Vagina (tissue), 2 donors: Measurements from ENCODE around the gene THSD7B. TPM values are rescaled to one million over a fixed set of nuclear protein-coding genes. Genes with fewer than 3 reads are reported as not detected.

Experiments used
- DNase-seq, 2 donors: peaks; one replicate each; pipeline ENCODE4 v3.0.0-alpha.2; 2017; ENCODE audit errors: extremely low spot score in 2 of 2
- H3K27ac ChIP-seq: fragments of 200-600 bp; sonication (generic); one replicate; pipeline ENCODE4 v1.5.1; 2019
- H3K27me3 ChIP-seq: fragments of 200-600 bp; sonication (generic); one replicate; pipeline ENCODE4 v1.5.1; 2019
- H3K36me3 ChIP-seq, 2 donors: fragments of 200-600 bp; sonication (generic); one replicate each; pipeline ENCODE4 v1.5.1; 2017 to 2019
- H3K4me1 ChIP-seq: fragments of 200-600 bp; sonication (generic); one replicate; pipeline ENCODE4 v1.5.1; 2019
- H3K4me3 ChIP-seq, 2 donors: fragments of 200-600 bp; sonication (generic); 1 replicate in 1 of 2; 2 replicates in 1 of 2; pipeline ENCODE4 v1.5.1; 2016 to 2019
- H3K9me3 ChIP-seq: fragments of 200-600 bp; sonication (generic); one replicate; pipeline ENCODE4 v1.5.1; 2019
- POLR2A ChIP-seq, 2 donors: fragments of 450-650 bp; IDR thresholded peaks; one replicate each; pipeline ENCODE4 v1.6.1; 2017; ENCODE audit warnings: antibody characterized with exemption in 2 of 2, mild to moderate bottlenecking in 2 of 2, moderate library complexity in 2 of 2
- POLR2AphosphoS5 ChIP-seq, 2 donors: sonication (generic); formaldehyde crosslinking; IDR thresholded peaks; one replicate each; pipeline ENCODE4 v1.9.0; 2017; ENCODE audit warnings: antibody characterized with exemption in 2 of 2, mild to moderate bottlenecking in 2 of 2, low read depth in 1 of 2; ENCODE audit not compliant: insufficient read depth in 1 of 2
- intact Hi-C: fragments of 100-400 bp; cut with DNase I; formaldehyde crosslinking; loops from one replicate; pipeline ENCODE4 v1.15.1; 2023
- total RNA-seq: library from RNA; depleted of rRNA; stranded (reverse); fragments of >200 nt; gene quantifications from one replicate; pipeline ENCODE4 v1.2.3, GENCODE V29; 2016
- TF ChIP-seq, protein P1 (sequence below), 3 experiments: fragments of 450-650 bp in 2 of 3; fragments of 200-600 bp in 1 of 3; sonication (generic) in 1 of 3; IDR thresholded peaks; one replicate each; pipeline ENCODE4 v1.5.1; 2017 to 2019; ENCODE audit warnings: antibody characterized with exemption in 3 of 3, mild to moderate bottlenecking in 2 of 3, moderate library complexity in 2 of 3

The THSD7B gene
- total RNA-seq, 1 donor from 2014 or later: 0.49 TPM

DNA sequence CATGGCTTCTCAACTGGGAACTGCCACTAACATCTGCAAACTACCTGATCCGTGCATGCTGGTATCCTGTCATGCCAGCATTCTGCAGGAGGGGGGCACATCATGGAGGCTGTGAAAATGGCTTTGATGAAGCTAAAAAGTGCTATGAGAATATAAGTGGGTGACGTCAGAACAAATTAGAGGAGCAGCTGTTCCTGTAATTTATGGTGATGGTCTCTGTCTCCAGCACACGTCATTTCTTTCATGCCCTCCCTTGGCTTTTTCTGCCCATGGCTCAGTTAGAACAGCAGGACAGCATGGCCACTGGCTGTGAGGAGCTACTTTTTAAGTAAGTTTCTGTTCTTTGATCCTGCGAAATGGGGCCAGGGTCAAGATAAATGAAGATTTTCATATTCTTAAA, 466.3 kb downstream of the THSD7B start:
- TF ChIP-seq POLR2A (IDR thresholded peaks at IDR 0.05) (no peak), POLR2AphosphoS5 (IDR thresholded peaks at IDR 0.05; ENCODE audit: insufficient read depth in 1 of 2, low read depth in 1 of 2) (no peak)
- TF ChIP-seq, protein P1, sequence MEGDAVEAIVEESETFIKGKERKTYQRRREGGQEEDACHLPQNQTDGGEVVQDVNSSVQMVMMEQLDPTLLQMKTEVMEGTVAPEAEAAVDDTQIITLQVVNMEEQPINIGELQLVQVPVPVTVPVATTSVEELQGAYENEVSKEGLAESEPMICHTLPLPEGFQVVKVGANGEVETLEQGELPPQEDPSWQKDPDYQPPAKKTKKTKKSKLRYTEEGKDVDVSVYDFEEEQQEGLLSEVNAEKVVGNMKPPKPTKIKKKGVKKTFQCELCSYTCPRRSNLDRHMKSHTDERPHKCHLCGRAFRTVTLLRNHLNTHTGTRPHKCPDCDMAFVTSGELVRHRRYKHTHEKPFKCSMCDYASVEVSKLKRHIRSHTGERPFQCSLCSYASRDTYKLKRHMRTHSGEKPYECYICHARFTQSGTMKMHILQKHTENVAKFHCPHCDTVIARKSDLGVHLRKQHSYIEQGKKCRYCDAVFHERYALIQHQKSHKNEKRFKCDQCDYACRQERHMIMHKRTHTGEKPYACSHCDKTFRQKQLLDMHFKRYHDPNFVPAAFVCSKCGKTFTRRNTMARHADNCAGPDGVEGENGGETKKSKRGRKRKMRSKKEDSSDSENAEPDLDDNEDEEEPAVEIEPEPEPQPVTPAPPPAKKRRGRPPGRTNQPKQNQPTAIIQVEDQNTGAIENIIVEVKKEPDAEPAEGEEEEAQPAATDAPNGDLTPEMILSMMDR (IDR thresholded peaks at IDR 0.05): no peak
- Histone ChIP-seq H3K4me3 (no peak overlapping the region), H3K27ac (no peak overlapping the region), H3K36me3 (no peaks in the 10 kb centered on the region), H3K9me3 (no peaks in the 10 kb centered on the region), H3K4me1 (no peaks in the 10 kb centered on the region), H3K27me3 (no peaks in the 10 kb centered on the region)
- intact Hi-C loops: no loop called here
- DNase-seq: no peak

DNA sequence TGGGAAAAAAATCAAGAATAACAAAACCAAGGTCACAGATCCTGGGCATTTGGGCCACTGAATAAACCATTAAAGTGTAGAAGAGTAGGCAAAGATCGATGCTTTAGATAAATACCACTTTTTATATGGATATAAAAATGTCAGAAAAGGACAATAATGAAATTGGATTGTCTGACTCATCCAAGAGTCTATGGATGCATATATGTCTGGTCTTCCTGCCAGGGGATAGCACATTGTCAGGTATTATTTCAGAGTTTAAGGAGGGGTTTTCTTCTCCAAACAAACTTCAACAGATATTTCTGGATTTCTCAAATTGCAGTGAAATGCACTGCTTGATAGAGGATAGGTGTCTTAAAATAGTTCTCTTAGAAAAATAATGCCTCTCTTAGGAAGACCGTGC, 466.7 kb downstream of the THSD7B start:
- TF ChIP-seq, protein P1 (IDR thresholded peaks at IDR 0.05): no peak
- TF ChIP-seq POLR2A (IDR thresholded peaks at IDR 0.05): no peak
- Histone ChIP-seq H3K27me3 (no peaks in the 10 kb centered on the region), H3K4me3 (no peak overlapping the region), H3K4me1 (no peaks in the 10 kb centered on the region), H3K27ac (no peak overlapping the region), H3K36me3 (no peaks in the 10 kb centered on the region), H3K9me3 (no peaks in the 10 kb centered on the region)
- DNase-seq: no peak
- intact Hi-C loops: no loop called here

DNA sequence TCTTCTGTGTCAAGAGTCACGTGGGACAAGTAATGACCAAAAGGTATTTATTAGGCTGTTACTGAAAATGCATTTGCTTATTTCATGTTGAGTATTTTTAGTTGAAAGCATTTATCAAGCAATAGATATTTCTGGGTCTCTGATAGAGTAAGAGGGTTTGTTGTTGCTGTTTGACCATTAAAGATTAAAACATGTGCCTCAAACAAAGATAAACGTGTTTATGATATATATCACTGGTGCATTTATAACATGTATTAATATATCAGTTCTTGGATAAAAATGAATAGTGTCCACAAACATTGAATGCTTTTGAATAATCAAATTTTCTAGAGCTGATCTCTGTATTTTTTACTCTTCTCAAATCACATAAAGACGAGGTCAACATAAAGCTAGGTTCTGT, 467.7 kb downstream of the THSD7B start:
- DNase-seq: no peak
- Histone ChIP-seq H3K36me3 (no peaks in the 10 kb centered on the region), H3K9me3 (no peaks in the 10 kb centered on the region), H3K27me3 (no peaks in the 10 kb centered on the region), H3K4me3 (no peak overlapping the region), H3K4me1 (no peaks in the 10 kb centered on the region), H3K27ac (no peak overlapping the region)
- no peak for TF ChIP-seq POLR2A (IDR thresholded peaks at IDR 0.05)
- intact Hi-C loops: no loop called here

DNA sequence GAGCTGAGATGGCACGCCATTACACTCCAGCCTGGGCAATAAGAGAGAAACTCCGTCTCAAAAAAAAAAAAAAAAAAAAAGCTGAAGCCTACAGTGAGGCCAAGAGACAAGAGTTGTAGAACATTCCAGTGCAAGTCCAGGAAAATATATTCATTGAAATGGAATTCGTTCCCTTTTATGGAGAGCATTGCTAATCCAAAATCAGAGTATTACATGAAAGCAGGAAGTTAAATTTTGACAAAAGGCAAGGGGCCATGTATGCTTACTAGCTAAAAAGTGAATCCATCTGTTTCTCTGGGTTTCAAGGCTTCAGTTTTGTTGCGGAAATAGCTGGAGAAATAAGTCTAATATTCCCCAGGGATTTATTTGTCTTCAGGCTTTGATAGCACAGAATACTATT, 471.7 kb downstream of the THSD7B start:
- Histone ChIP-seq H3K4me1 (no peaks in the 10 kb centered on the region), H3K36me3 (no peaks in the 10 kb centered on the region), H3K9me3 (no peaks in the 10 kb centered on the region), H3K27ac (no peak overlapping the region), H3K4me3 (no peak overlapping the region), H3K27me3 (no peaks in the 10 kb centered on the region)
- TF ChIP-seq, protein P1 (IDR thresholded peaks at IDR 0.05): no peak
- no peak for TF ChIP-seq POLR2AphosphoS5 (IDR thresholded peaks at IDR 0.05; ENCODE audit: insufficient read depth in 1 of 2, low read depth in 1 of 2)
- no peak for TF ChIP-seq POLR2A (IDR thresholded peaks at IDR 0.05)
- DNase-seq: no peak
- intact Hi-C loops: no loop called here

DNA sequence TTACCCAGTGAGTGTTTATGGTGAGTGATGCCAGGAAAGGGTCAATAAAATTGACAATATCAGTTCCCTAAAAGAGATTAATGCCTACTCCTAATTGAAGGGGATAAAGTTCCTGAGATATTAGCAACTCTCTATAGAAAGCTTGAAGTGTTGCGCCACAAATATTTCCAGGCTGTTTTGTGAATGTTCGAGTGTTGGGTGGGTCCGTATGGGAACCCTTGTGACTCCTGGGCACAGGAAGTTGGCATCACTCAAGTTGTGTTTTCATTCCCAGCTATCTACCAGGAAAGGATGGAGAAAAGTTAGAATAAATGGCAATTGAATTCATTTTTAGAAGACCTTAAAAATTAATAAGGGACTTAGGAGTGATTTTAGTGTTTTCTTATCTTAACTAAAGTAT, 472.7 kb downstream of the THSD7B start:
- H3K9me3 ChIP-seq: no peaks in the 10 kb centered on the region
- H3K27me3 ChIP-seq: no peaks in the 10 kb centered on the region
- no peak overlapping the region for H3K27ac ChIP-seq
- H3K4me3 ChIP-seq: no peak overlapping the region
- intact Hi-C loops: no loop called here
- no peaks in the 10 kb centered on the region for H3K4me1 ChIP-seq
- no peak for TF ChIP-seq POLR2A (IDR thresholded peaks at IDR 0.05)
- no peak for TF ChIP-seq POLR2AphosphoS5 (IDR thresholded peaks at IDR 0.05; ENCODE audit: insufficient read depth in 1 of 2, low read depth in 1 of 2)
- TF ChIP-seq, protein P1 (IDR thresholded peaks at IDR 0.05): no peak
- DNase-seq: no peak
- no peaks in the 10 kb centered on the region for H3K36me3 ChIP-seq
